Peyer's patch (tissue), 4 donors: Measurements from ENCODE around the gene PCAT7.

Source experiments
- CTCF ChIP-seq, 6 experiments: fragments of 450-650 bp in 4 of 6; fragments of 200-600 bp in 2 of 6; sonication (generic) in 1 of 6; IDR thresholded peaks; one replicate each; pipeline ENCODE4 v1.5.1; 2017 to 2019; ENCODE audit warnings: antibody characterized with exemption in 6 of 6, mild to moderate bottlenecking in 3 of 6, moderate library complexity in 1 of 6
- POLR2A ChIP-seq, 2 donors: fragments of 450-650 bp; IDR thresholded peaks; one replicate each; pipeline ENCODE4 v1.5.1; 2017; ENCODE audit warnings: antibody characterized with exemption in 2 of 2, mild to moderate bottlenecking in 2 of 2, moderate library complexity in 2 of 2

GRCh38 chr9:94610181-94610606 lies 55.3 kb downstream of the PCAT7 start:
- TF ChIP-seq POLR2A (IDR thresholded peaks at IDR 0.05) (no peak), CTCF (IDR thresholded peaks at IDR 0.05) (no peak)
